Left ventricle myocardium inferior (tissue), 1 donor: Measurements from ENCODE around the gene FHDC1. TPM values are rescaled to one million over a fixed set of nuclear protein-coding genes. Genes with fewer than 3 reads are reported as not detected.

Experiments used
- DNase-seq: peaks from one replicate; pipeline ENCODE4 v3.0.0-alpha.2; 2020
- H3K27ac ChIP-seq: fragments of 200-600 bp; replicated peaks from 2 replicates; pipeline ENCODE4 v1.8.0; 2021
- H3K27me3 ChIP-seq: fragments of 200-600 bp; 2 replicates; pipeline ENCODE4 v1.8.0; 2021; ENCODE audit warnings: low read depth
- H3K36me3 ChIP-seq: fragments of 200-600 bp; 2 replicates; pipeline ENCODE4 v1.8.0; 2021
- H3K4me1 ChIP-seq: fragments of 200-600 bp; 2 replicates; pipeline ENCODE4 v1.8.0; 2021
- H3K4me3 ChIP-seq: fragments of 200-600 bp; 2 replicates; pipeline ENCODE4 v1.8.0; 2021; ENCODE audit warnings: mild to moderate bottlenecking, moderate library complexity
- H3K9me3 ChIP-seq: fragments of 200-600 bp; replicated peaks from 2 replicates; pipeline ENCODE4 v1.8.0; 2021
- CTCF ChIP-seq: fragments of 200-600 bp; IDR thresholded peaks from 2 replicates; pipeline ENCODE4 v1.8.0; 2021; ENCODE audit warnings: antibody characterized with exemption, mild to moderate bottlenecking, borderline replicate concordance
- intact Hi-C: fragments of 100-400 bp; cut with micrococcal nuclease; formaldehyde crosslinking; loops from one replicate; pipeline ENCODE4 v1.11.0; 2022
- total RNA-seq: library from RNA; stranded (reverse); fragmentation: NEBNext Ultra II Directional; extraction: Animal tissue kit (Norgen Biotek cat#: 25700); gene quantifications from one replicate; pipeline ENCODE4 v1.2.1, GENCODE V29; 2021
- donor health status: DM: no; HTN: yes; CAD: no; lungs with severe emphysema.

Gene FHDC1
- total RNA-seq, 1 donor from 2014 or later, result 0.38 TPM

GRCh38 chr4:152953514-152953913 lies 17.4 kb downstream of the FHDC1 start:
- intact Hi-C loops, result no loop called here
- no peak overlapping the region for H3K27ac ChIP-seq
- H3K27me3 ChIP-seq, result peaks cover 58% of the 10 kb centered on the region

GRCh38 chr4:152954741-152955140 lies 18.6 kb downstream of the FHDC1 start:
- peaks cover 26% of the 10 kb centered on the region for H3K4me1 ChIP-seq
- no peak for DNase-seq
- no peaks in the 10 kb centered on the region for H3K36me3 ChIP-seq
- peaks cover 49% of the 10 kb centered on the region for H3K27me3 ChIP-seq
- no peak overlapping the region for H3K4me3 ChIP-seq
- no peak overlapping the region for H3K27ac ChIP-seq
- intact Hi-C loops, result no loop called here
- TF ChIP-seq CTCF, result no peak
- no peaks in the 10 kb centered on the region for H3K9me3 ChIP-seq

More at GRCh38 chr4:152953514-152953913, 17.4 kb downstream of the FHDC1 start:
- peaks cover 24% of the 10 kb centered on the region for H3K4me1 ChIP-seq
- no peak overlapping the region for H3K4me3 ChIP-seq
- no peaks in the 10 kb centered on the region for H3K36me3 ChIP-seq
- no peaks in the 10 kb centered on the region for H3K9me3 ChIP-seq
- DNase-seq, result no peak
- TF ChIP-seq CTCF, result no peak

- no peak for DNase-seq
- Histone ChIP-seq H3K27ac (peak overlapping the region; percentile 61), H3K4me1 (peaks cover 26% of the 10 kb centered on the region), H3K4me3 (no peak overlapping the region), H3K36me3 (no peaks in the 10 kb centered on the region), H3K27me3 (peaks cover 45% of the 10 kb centered on the region), H3K9me3 (no peaks in the 10 kb centered on the region)
- intact Hi-C loops, result no loop called here
- TF ChIP-seq CTCF, result no peak
Observed at GRCh38 chr4:152956147-152956546, 20.0 kb downstream of the FHDC1 start.

GRCh38 chr4:152956650-152957436 lies 20.7 kb downstream of the FHDC1 start:
- no peaks in the 10 kb centered on the region for H3K9me3 ChIP-seq
- H3K4me1 ChIP-seq, result peaks cover 26% of the 10 kb centered on the region
- H3K27me3 ChIP-seq, result peaks cover 38% of the 10 kb centered on the region
- no peak for TF ChIP-seq CTCF
- no peak for DNase-seq
- no peaks in the 10 kb centered on the region for H3K36me3 ChIP-seq
- no peak overlapping the region for H3K4me3 ChIP-seq
- H3K27ac ChIP-seq, result peak overlapping the region; percentile 61
- intact Hi-C loops, result no loop called here

- TF ChIP-seq CTCF, result peak; percentile 43
- intact Hi-C loops, result no loop called here
- peak; percentile 63 for DNase-seq
- Histone ChIP-seq H3K27me3 (peaks cover 39% of the 10 kb centered on the region), H3K4me3 (peak overlapping the region; percentile 29), H3K9me3 (no peaks in the 10 kb centered on the region), H3K36me3 (no peaks in the 10 kb centered on the region), H3K27ac (peak overlapping the region; percentile 61), H3K4me1 (peaks cover 26% of the 10 kb centered on the region)
Observed at GRCh38 chr4:152957437-152958171, 21.5 kb downstream of the FHDC1 start.
